Keratinocyte (primary cell): ENCODE data around the gene HCRT.

Source experiments
- EZH2 ChIP-seq: IDR thresholded peaks from one replicate; pipeline ENCODE4 v1.6.1; 2012; ENCODE audit warnings: inconsistent platforms, mild to moderate bottlenecking, low read length, moderate library complexity
- TF ChIP-seq, protein P1 (sequence below), 3 experiments: IDR thresholded peaks in 1 of 3; conservative IDR thresholded peaks in 1 of 3; optimal IDR thresholded peaks in 1 of 3; 2 replicates in 2 of 3; 3 replicates in 1 of 3; pipeline versions ENCODE3 to v1.5.1; 2011; ENCODE audit warnings: low read length in 3 of 3, mild to moderate bottlenecking in 3 of 3, moderate library complexity in 2 of 3, control low read depth in 1 of 3, inconsistent platforms in 1 of 3; ENCODE audit not compliant: insufficient read depth in 2 of 3; ENCODE audit errors: extremely low read depth in 1 of 3

DNA sequence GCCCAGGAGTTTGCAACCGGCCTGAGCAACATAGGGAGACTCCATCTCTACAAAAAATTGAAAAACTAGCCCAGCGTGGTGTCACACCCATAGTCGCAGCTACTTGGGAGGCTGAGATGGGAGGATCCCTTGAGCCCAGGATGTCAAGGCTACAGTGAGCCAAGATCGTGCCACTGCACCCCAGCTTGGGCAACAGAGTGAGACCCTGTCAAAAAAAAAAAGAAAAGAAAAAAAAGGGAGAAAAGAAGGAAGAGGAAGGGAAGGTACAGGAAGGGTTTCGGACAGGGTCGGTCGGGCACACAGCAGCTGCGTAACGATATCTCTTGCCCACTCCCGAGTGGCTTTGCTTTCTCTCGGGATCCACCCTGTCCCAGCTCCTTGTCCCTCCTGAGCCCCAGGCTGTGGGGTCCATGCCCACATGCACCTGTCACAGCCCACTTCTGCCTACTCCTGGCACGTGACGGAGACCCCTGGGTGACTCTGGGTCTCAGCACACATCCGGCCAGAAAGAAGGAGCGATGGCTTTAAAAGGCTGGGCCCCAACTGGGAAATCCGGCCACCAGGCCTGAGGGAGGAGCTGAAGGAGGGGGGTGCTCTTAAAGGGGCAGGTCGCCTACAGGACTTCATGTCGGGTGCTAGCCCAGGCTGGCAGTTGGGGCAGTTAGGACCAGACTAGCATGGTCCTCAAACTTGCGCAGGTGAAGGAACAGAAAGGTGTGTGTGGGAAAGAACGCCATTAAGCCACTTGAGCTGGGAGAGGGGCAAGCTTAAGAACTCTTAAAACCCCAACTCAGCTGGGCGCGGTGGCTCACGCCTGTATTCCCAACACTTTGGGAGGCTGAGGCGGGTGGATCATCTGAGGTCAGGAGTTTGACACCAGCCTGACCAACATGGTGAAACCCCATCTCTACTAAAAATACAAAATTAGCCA lies 9.0 kb upstream of the HCRT start, which contains the start of gene GHDC:
- TF ChIP-seq, protein P1, sequence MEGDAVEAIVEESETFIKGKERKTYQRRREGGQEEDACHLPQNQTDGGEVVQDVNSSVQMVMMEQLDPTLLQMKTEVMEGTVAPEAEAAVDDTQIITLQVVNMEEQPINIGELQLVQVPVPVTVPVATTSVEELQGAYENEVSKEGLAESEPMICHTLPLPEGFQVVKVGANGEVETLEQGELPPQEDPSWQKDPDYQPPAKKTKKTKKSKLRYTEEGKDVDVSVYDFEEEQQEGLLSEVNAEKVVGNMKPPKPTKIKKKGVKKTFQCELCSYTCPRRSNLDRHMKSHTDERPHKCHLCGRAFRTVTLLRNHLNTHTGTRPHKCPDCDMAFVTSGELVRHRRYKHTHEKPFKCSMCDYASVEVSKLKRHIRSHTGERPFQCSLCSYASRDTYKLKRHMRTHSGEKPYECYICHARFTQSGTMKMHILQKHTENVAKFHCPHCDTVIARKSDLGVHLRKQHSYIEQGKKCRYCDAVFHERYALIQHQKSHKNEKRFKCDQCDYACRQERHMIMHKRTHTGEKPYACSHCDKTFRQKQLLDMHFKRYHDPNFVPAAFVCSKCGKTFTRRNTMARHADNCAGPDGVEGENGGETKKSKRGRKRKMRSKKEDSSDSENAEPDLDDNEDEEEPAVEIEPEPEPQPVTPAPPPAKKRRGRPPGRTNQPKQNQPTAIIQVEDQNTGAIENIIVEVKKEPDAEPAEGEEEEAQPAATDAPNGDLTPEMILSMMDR (optimal IDR thresholded peaks at IDR 0.05 in 1 of 3, IDR thresholded peaks at IDR 0.05 in 1 of 3, conservative IDR thresholded peaks at IDR 0.05 in 1 of 3; ENCODE audit: extremely low read depth in 1 of 3, insufficient read depth in 2 of 3, low read length in 3 of 3) = no peak
- no peak for TF ChIP-seq EZH2
